Activated effector memory CD4-positive, alpha-beta T cell treated with anti-CD3 and anti-CD28 coated beads, Interleukin-2, amount 50 U/mL, for 16 hours (primary cell): ENCODE results near the gene PCDHGA7.
"Not testable (repeated sequence)": the region's sequence is repeated elsewhere in the genome, so short reads cannot be mapped to it uniquely, and the experiment has no call there.

Experiments used
- DNase-seq: peaks from one replicate; pipeline ENCODE4 v3.0.0-alpha.2; 2020

Gene PCDHGA7

GRCh38 chr5:141382469-141383294, at the start of gene PCDHGA7:
PCDHGA7 (plus strand) TSS chr5:141382742; CDS start chr5:141382900, 158 bp downstream.
- DNase-seq = no peak

GRCh38 chr5:141338538-141339306, 43.8 kb upstream of the PCDHGA7 start, which contains the start of gene PCDHGA2:
PCDHGA2 (plus strand) TSS chr5:141338760.
- no peak for DNase-seq

- not testable (repeated sequence) for DNase-seq
Observed at GRCh38 chr5:141340781-141341354, 41.7 kb upstream of the PCDHGA7 start.

GRCh38 chr5:141342773-141343172, 39.8 kb upstream of the PCDHGA7 start:
- no peak for DNase-seq

GRCh38 chr5:141343242-141343952, 39.1 kb upstream of the PCDHGA7 start, which contains the start of gene PCDHGA3:
PCDHGA3 (plus strand) TSS chr5:141343829; CDS start chr5:141344034, 205 bp downstream.
- DNase-seq = no peak

- DNase-seq = no peak
Observed at GRCh38 chr5:141343953-141344463, 38.5 kb upstream of the PCDHGA7 start.

- DNase-seq = no peak
Observed at GRCh38 chr5:141345327-141345726, 37.2 kb upstream of the PCDHGA7 start.

GRCh38 chr5:141346017-141346416, 36.5 kb upstream of the PCDHGA7 start:
- DNase-seq = not testable (repeated sequence)

GRCh38 chr5:141349917-141350619, 32.5 kb upstream of the PCDHGA7 start, which contains the start of gene PCDHGB1:
PCDHGB1 (plus strand) TSS chr5:141350099; CDS start chr5:141350261, 162 bp downstream.
- DNase-seq = peak; percentile 72

- DNase-seq = no peak
Observed at GRCh38 chr5:141351591-141351990, 31.0 kb upstream of the PCDHGA7 start.

GRCh38 chr5:141354900-141355469, 27.6 kb upstream of the PCDHGA7 start, which contains the start of gene PCDHGA4:
PCDHGA4 (plus strand) TSS chr5:141355021; CDS start chr5:141355108, 87 bp downstream.
- DNase-seq = no peak

- DNase-seq = no peak
Observed at GRCh38 chr5:141355641-141356040, 26.9 kb upstream of the PCDHGA7 start.

GRCh38 chr5:141356133-141356532, 26.4 kb upstream of the PCDHGA7 start:
- no peak for DNase-seq

GRCh38 chr5:141356950-141357349, 25.6 kb upstream of the PCDHGA7 start:
- no peak for DNase-seq

GRCh38 chr5:141359790-141360426, 22.6 kb upstream of the PCDHGA7 start, which contains the start of gene PCDHGB2:
PCDHGB2 (plus strand) TSS chr5:141359994; CDS start chr5:141360136, 142 bp downstream.
- no peak for DNase-seq

- no peak for DNase-seq
Observed at GRCh38 chr5:141360685-141361084, 21.9 kb upstream of the PCDHGA7 start.

- DNase-seq = no peak
Observed at GRCh38 chr5:141362719-141363118, 19.8 kb upstream of the PCDHGA7 start.

GRCh38 chr5:141363952-141364660, 18.4 kb upstream of the PCDHGA7 start, which contains the start of gene PCDHGA5:
PCDHGA5 (plus strand) TSS chr5:141364162; CDS start chr5:141364331, 169 bp downstream.
- DNase-seq = no peak

- DNase-seq = no peak
Observed at GRCh38 chr5:141366016-141366896, 16.3 kb upstream of the PCDHGA7 start.
